Prostate gland (tissue), 2 donors: ENCODE results near the gene GGT6.

Experiments
- POLR2A ChIP-seq: fragments of 450-650 bp; IDR thresholded peaks from one replicate; pipeline ENCODE4 v1.6.1; 2016; ENCODE audit warnings: antibody characterized with exemption, mild to moderate bottlenecking
- POLR2AphosphoS5 ChIP-seq: sonication (generic); formaldehyde crosslinking; IDR thresholded peaks from one replicate; pipeline ENCODE4 v1.6.1; 2017; ENCODE audit warnings: antibody characterized with exemption
- TF ChIP-seq, protein P1 (sequence below), 4 experiments: fragments of 200-600 bp in 2 of 4; fragments of 450-650 bp in 2 of 4; sonication (generic) in 2 of 4; IDR thresholded peaks; 1 replicate in 3 of 4; 2 replicates in 1 of 4; pipeline ENCODE4 v1.5.1; 2016 to 2019; ENCODE audit warnings: antibody characterized with exemption in 4 of 4, mild to moderate bottlenecking in 2 of 4, moderate library complexity in 2 of 4

DNA sequence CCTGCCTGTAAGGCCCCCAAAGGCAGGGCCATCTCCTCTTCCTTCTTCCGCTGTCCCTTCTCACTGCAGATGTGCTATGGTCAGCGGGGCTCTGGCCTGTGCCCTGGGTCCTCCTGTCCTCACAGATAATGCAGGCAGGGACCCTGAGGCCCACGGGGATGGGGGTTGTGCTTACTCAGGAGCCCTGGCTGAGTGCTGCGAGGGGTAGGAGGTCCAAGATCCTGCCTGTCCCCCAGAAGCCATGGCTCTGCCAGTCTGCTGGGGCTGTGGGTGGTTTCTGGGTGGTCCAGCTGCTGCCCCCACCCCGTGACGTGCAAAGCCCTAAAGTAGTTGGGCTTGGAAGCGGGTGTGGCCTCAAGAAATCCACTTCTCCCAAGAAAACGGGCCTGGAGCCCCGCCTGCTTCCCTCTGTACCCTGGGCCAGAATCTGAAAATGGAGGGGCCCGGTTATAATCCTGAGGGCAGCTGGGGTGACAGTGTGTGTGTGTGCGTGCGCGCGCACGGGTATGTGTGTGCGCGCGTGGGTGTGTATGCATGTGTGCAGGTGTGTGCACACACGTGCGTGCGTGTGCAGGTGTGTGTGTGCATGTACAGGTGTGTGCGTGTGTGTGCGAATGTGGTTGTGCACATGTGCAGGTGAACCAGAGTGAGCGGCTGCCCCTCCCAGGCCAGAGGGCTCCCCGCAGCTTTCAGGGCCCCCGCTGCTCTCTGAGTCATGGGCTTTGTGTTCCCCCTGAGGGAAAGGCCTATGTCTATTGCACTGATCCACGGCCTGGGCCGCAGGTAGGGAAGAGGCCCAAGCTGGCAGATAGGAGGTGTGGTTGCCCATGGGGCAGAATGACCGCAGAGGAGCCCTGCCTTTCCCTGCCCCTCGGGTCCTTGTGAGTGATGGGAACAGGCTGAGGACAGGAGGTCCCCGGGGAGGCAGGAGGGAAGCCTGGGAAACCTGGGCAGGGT, 47.9 kb downstream of the GGT6 start:
- TF ChIP-seq, protein P1, sequence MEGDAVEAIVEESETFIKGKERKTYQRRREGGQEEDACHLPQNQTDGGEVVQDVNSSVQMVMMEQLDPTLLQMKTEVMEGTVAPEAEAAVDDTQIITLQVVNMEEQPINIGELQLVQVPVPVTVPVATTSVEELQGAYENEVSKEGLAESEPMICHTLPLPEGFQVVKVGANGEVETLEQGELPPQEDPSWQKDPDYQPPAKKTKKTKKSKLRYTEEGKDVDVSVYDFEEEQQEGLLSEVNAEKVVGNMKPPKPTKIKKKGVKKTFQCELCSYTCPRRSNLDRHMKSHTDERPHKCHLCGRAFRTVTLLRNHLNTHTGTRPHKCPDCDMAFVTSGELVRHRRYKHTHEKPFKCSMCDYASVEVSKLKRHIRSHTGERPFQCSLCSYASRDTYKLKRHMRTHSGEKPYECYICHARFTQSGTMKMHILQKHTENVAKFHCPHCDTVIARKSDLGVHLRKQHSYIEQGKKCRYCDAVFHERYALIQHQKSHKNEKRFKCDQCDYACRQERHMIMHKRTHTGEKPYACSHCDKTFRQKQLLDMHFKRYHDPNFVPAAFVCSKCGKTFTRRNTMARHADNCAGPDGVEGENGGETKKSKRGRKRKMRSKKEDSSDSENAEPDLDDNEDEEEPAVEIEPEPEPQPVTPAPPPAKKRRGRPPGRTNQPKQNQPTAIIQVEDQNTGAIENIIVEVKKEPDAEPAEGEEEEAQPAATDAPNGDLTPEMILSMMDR (IDR thresholded peaks at IDR 0.05), result no peak
- no peak for TF ChIP-seq POLR2AphosphoS5
- TF ChIP-seq POLR2A, result no peak
